Forelimb muscle (tissue), 1 donor: ENCODE results near the gene CHRNG. TPM values are rescaled to one million over a fixed set of nuclear protein-coding genes. Genes with fewer than 3 reads are reported as not detected.

Experiments
- DNase-seq: peaks from one replicate; pipeline ENCODE4 v3.0.0-alpha.2; 2013; ENCODE audit warnings: low read depth
- polyA plus RNA-seq: library from polyadenylated mRNA; unstranded; fragments of 120-200 nt; gene quantifications from one replicate; pipeline ENCODE4 v1.2.1, GENCODE V29; 2013; ENCODE audit not compliant: insufficient read length

The CHRNG gene
- 160 TPM for polyA plus RNA-seq

- DNase-seq = no peak
Observed at GRCh38 chr2:232539298-232540231, at the start of gene CHRNG. TSS of gene CHRNG (plus strand) at chr2:232539692. CDS start at chr2:232539748, 56 bp downstream.

- no peak for DNase-seq
Observed at GRCh38 chr2:232490221-232491138, 49.0 kb upstream of the CHRNG start.

- no peak for DNase-seq
Observed at GRCh38 chr2:232491139-232491780, 48.2 kb upstream of the CHRNG start.

- DNase-seq = no peak
Observed at GRCh38 chr2:232492236-232492848, 47.1 kb upstream of the CHRNG start.

- DNase-seq = no peak
Observed at GRCh38 chr2:232492963-232493700, 46.4 kb upstream of the CHRNG start.

GRCh38 chr2:232493701-232494474 lies 45.6 kb upstream of the CHRNG start:
- DNase-seq = no peak

- no peak for DNase-seq
Observed at GRCh38 chr2:232494542-232494941, 45.0 kb upstream of the CHRNG start.

GRCh38 chr2:232495292-232495691 lies 44.2 kb upstream of the CHRNG start:
- no peak for DNase-seq

GRCh38 chr2:232496501-232497270 lies 42.8 kb upstream of the CHRNG start:
- no peak for DNase-seq

GRCh38 chr2:232497348-232497747 lies 42.1 kb upstream of the CHRNG start:
- DNase-seq = no peak

- no peak for DNase-seq
Observed at GRCh38 chr2:232498452-232498851, 41.0 kb upstream of the CHRNG start.

GRCh38 chr2:232501331-232501771 lies 38.1 kb upstream of the CHRNG start:
- no peak for DNase-seq

- DNase-seq = no peak
Observed at GRCh38 chr2:232501794-232502390, 37.6 kb upstream of the CHRNG start.

- no peak for DNase-seq
Observed at GRCh38 chr2:232502511-232502910, 37.0 kb upstream of the CHRNG start.

- no peak for DNase-seq
Observed at GRCh38 chr2:232502911-232503808, 36.3 kb upstream of the CHRNG start.

GRCh38 chr2:232503809-232504323 lies 35.6 kb upstream of the CHRNG start:
- no peak for DNase-seq

- no peak for DNase-seq
Observed at GRCh38 chr2:232504438-232504837, 35.1 kb upstream of the CHRNG start.
